ENCODE measurements around the gene RAPGEF6. TPM values are rescaled to one million over a fixed set of nuclear protein-coding genes. Genes with fewer than 3 reads are reported as not detected.

Gene RAPGEF6
- total and polyA plus RNA-seq, 8 donors: 18.2 to 23.7 (median 20.1) TPM

DNA sequence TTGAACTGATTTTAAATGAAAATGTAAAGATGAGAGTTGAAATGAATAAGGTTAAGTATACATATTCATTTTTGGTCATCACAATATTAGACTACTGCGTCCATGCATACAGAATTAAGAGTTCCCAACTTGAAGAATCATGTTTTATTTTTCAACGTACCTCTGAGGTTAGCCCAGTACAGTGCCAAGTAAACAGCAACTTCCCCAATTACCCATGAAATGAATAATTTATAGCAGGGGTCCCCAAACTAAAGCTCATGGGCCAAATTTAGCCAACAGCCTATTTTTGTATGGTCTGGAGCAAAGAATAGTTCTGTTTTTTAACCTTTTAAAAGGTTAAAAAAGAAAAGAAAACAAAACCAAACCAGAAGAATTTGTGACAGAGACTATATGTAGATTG lies 203.2 kb downstream of the RAPGEF6 start:
- H3K36me3 ChIP-seq: peaks cover 0 to 77% of the 10 kb centered on the region in 2 donors
- no peak overlapping the region for H3K4me3 ChIP-seq
- no peaks in the 10 kb centered on the region for H3K27me3 ChIP-seq
- no peaks in the 10 kb centered on the region for H3K4me1 ChIP-seq
- H3K9me3 ChIP-seq: no peaks in the 10 kb centered on the region
- no peak for TF ChIP-seq CTCF (IDR thresholded peaks at IDR 0.05)
- no peak for ATAC-seq
- intact Hi-C loops (cut with DNase I): no loop called here
- no peak overlapping the region for H3K27ac ChIP-seq
- no peak for DNase-seq

GRCh38 chr5:131430794-131431193 lies 204.2 kb downstream of the RAPGEF6 start:
- H3K27me3 ChIP-seq: no peaks in the 10 kb centered on the region
- no peaks in the 10 kb centered on the region for H3K4me1 ChIP-seq
- intact Hi-C loops (cut with DNase I): no loop called here
- H3K4me3 ChIP-seq: no peak overlapping the region
- ATAC-seq (no peak), DNase-seq (no peak)
- no peaks in the 10 kb centered on the region for H3K9me3 ChIP-seq
- no peak overlapping the region for H3K27ac ChIP-seq
- TF ChIP-seq CTCF (IDR thresholded peaks at IDR 0.05): no peak
- H3K36me3 ChIP-seq: peaks cover 0 to 80% of the 10 kb centered on the region in 2 donors

DNA sequence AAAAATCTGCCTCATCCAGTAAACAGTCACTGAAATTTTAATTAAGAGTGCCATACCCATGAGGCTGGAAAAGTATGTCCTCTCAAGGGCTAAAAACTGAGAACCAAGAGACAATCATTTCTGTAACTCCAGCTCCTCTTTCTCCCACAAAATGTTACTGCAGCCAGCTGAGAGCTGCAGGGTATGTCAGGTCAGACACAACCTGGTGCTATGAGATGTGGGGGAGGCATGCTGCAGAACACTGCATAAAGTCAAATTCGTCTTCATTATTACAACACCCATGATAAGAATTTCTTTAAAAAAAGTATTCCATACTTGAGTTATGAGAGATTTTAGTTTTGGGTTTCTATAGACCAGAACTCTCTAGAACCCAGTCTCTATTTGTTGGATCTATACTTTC lies 209.0 kb downstream of the RAPGEF6 start:
- TF ChIP-seq CTCF (IDR thresholded peaks at IDR 0.05): no peak
- ATAC-seq: no peak
- intact Hi-C loops (cut with DNase I): loop anchor here in 1 of 2 donors (10.0 kb wide), 1 partner anchor 569 kb away; no protein-coding TSS in a partner anchor

DNA sequence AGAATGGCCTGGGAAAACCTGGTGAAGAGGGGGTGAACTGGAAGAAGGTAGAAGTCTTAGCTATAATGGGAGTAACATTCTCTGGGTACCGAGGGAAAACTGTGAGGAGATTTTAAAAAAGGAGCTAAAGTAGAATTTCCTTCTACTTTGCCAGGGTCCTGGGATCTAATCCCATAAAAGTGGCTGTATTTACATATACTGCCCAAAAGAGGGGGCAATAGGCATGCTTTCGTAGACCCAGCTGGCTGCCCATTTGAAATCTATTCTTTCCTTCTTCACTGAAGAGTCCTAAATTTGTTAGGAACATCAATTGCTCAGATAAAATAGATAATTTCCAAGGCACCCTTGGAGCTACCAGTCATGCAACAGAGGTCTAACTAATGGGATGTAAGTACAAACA lies 212.0 kb downstream of the RAPGEF6 start:
- peaks cover 0 to 4% of the 10 kb centered on the region in 2 donors for H3K4me1 ChIP-seq
- intact Hi-C loops (cut with DNase I): loop anchor here in 1 of 2 donors (10.0 kb wide), 1 partner anchor 572 kb away; no protein-coding TSS in a partner anchor
- peak in 1 of 2 donors; percentile 31 for TF ChIP-seq CTCF (IDR thresholded peaks at IDR 0.05)
- H3K27ac ChIP-seq: no peak overlapping the region
- no peak overlapping the region for H3K4me3 ChIP-seq
- DNase-seq (peak in 1 of 4 donors; percentile 5), ATAC-seq (peak; percentile 68)
- no peaks in the 10 kb centered on the region for H3K27me3 ChIP-seq
- peaks cover 0 to 43% of the 10 kb centered on the region in 2 donors for H3K36me3 ChIP-seq
- no peaks in the 10 kb centered on the region for H3K9me3 ChIP-seq

More for the DNA sequence above, 209.0 kb downstream of the RAPGEF6 start:
- no peak for DNase-seq
- no peak overlapping the region for H3K27ac ChIP-seq
- no peaks in the 10 kb centered on the region for H3K27me3 ChIP-seq
- no peak overlapping the region for H3K4me3 ChIP-seq
- H3K36me3 ChIP-seq: peaks cover 0 to 62% of the 10 kb centered on the region in 2 donors
- H3K4me1 ChIP-seq: peaks cover 0 to 4% of the 10 kb centered on the region in 2 donors
- H3K9me3 ChIP-seq: no peaks in the 10 kb centered on the region

DNA sequence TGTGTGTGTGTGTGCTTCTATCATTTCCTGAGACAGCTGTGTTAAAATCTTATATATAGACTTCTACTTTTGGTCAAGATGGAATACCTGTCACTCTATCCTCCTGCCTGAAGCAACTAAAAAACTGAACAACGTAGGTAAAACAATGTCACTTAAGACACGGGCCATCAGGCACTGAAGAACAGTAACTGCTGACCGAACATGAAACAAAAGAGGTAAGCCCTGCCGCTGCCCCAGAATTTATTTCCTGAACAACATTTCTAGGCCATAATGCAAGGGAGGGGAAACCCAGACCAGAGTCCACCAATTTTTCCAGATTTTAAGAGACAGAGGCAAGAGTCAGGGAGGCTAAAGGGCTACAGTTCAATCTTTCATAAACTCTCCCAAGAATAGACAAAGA lies 215.2 kb downstream of the RAPGEF6 start:
- peaks cover 2 to 5% of the 10 kb centered on the region in 2 donors for H3K4me1 ChIP-seq
- ATAC-seq: no peak
- intact Hi-C loops (cut with DNase I): loop anchor here in 1 of 2 donors (10.0 kb wide), 1 partner anchor 575 kb away; no protein-coding TSS in a partner anchor
- H3K4me3 ChIP-seq: no peak overlapping the region
- peaks cover 0 to 25% of the 10 kb centered on the region in 2 donors for H3K36me3 ChIP-seq
- H3K27me3 ChIP-seq: no peaks in the 10 kb centered on the region
- H3K9me3 ChIP-seq: no peaks in the 10 kb centered on the region
- H3K27ac ChIP-seq: no peak overlapping the region
- DNase-seq: no peak
- no peak for TF ChIP-seq CTCF (IDR thresholded peaks at IDR 0.05)

All from left lung (tissue), 10 donors.